Stimulated activated CD4-positive, alpha-beta T cell treated with anti-CD3 and anti-CD28 coated beads, Interleukin-1b, Interleukin-23, amount 100 ng/mL, for 4 hours (primary cell): ENCODE results near the gene EMC9.

Experiments
- DNase-seq, 2 donors: peaks; one replicate each; pipeline ENCODE4 v3.0.0-alpha.2; 2020; ENCODE audit warnings: low read depth in 2 of 2

Gene EMC9

GRCh38 chr14:24149302-24149969 is 8.0 kb upstream of the EMC9 start:
- DNase-seq, result no peak

GRCh38 chr14:24147761-24148428 is 6.5 kb upstream of the EMC9 start:
- no peak for DNase-seq

- DNase-seq, result peak; percentile 93 to 95
Measured at GRCh38 chr14:24146978-24147760, 5.8 kb upstream of the EMC9 start, which contains the start of gene RNF31. Gene RNF31 (plus strand): TSS chr14:24147498. CDS start chr14:24147699, 201 bp downstream.

GRCh38 chr14:24146453-24146977 is 5.1 kb upstream of the EMC9 start, which contains the start of gene PSME2:
Gene PSME2 (minus strand): TSS chr14:24146610. CDS start chr14:24146581, 29 bp downstream.
- peak; percentile 65 to 75 for DNase-seq

GRCh38 chr14:24145690-24146452 is 4.5 kb upstream of the EMC9 start:
- no peak for DNase-seq

GRCh38 chr14:24145219-24145618 is 3.8 kb upstream of the EMC9 start:
- no peak for DNase-seq

GRCh38 chr14:24144451-24144850 is 3.1 kb upstream of the EMC9 start:
- no peak for DNase-seq

GRCh38 chr14:24143511-24143910 is 2.1 kb upstream of the EMC9 start:
- DNase-seq, result no peak

- no peak for DNase-seq
Measured at GRCh38 chr14:24139272-24139934, 2.0 kb downstream of the EMC9 start.

- DNase-seq, result no peak
Measured at GRCh38 chr14:24138396-24139271, 2.8 kb downstream of the EMC9 start.

GRCh38 chr14:24137529-24138395 is 3.6 kb downstream of the EMC9 start:
- no peak for DNase-seq

- no peak for DNase-seq
Measured at GRCh38 chr14:24136684-24137528, 4.5 kb downstream of the EMC9 start.

- peak; percentile 94 for DNase-seq
Measured at GRCh38 chr14:24135834-24136683, 5.3 kb downstream of the EMC9 start, which contains the start of gene PSME1. Gene PSME1 (plus strand): TSS chr14:24136194. CDS start chr14:24136263, 69 bp downstream.

GRCh38 chr14:24135584-24135833 is 5.9 kb downstream of the EMC9 start:
- DNase-seq, result no peak

- DNase-seq, result no peak
Measured at GRCh38 chr14:24133735-24134134, 7.7 kb downstream of the EMC9 start.

- no peak for DNase-seq
Measured at GRCh38 chr14:24132976-24133375, 8.4 kb downstream of the EMC9 start.

- peak in 1 of 2 donors; percentile 27 for DNase-seq
Measured at GRCh38 chr14:24132061-24132685, 9.2 kb downstream of the EMC9 start.
